HUES64 (cell line): ENCODE data around the gene GOPC.

Source experiments
- H3K27ac ChIP-seq: 2 replicates; pipeline ENCODE4 v1.7.0; 2013; ENCODE audit warnings: low read depth, low read length, inconsistent platforms
- H3K27me3 ChIP-seq: 2 replicates; pipeline ENCODE4 v1.6.1; 2013; ENCODE audit warnings: mild to moderate bottlenecking, low read length; ENCODE audit not compliant: insufficient read depth
- H3K36me3 ChIP-seq: 2 replicates; pipeline ENCODE4 v1.6.1; 2013; ENCODE audit warnings: mild to moderate bottlenecking, low read length; ENCODE audit not compliant: insufficient read depth
- H3K4me1 ChIP-seq: 2 replicates; pipeline ENCODE4 v1.6.1; 2013; ENCODE audit warnings: mild to moderate bottlenecking, low read length, moderate library complexity; ENCODE audit not compliant: insufficient read depth
- H3K4me3 ChIP-seq: 2 replicates; pipeline ENCODE4 v1.5.1; 2013; ENCODE audit warnings: mild to moderate bottlenecking, low read length, moderate library complexity
- H3K9ac ChIP-seq: 2 replicates; pipeline ENCODE4 v1.6.1; 2013; ENCODE audit warnings: mild to moderate bottlenecking, low read depth, low read length
- H3K9me3 ChIP-seq: 2 replicates; pipeline ENCODE4 v1.6.1; 2013; ENCODE audit warnings: low read depth, low read length; ENCODE audit not compliant: insufficient read depth
- WGBS: fragments of 150-250, 120-280 bp; methylation state at CpG from one replicate; pipeline ENCODE4 v1.1.7; 2013; ENCODE audit warnings: missing lambda C conversion rate; 5-methylcytosine and 5-hydroxymethylcytosine counted together

The GOPC gene

GRCh38 chr6:117547688-117548621, 54.4 kb downstream of the GOPC start:
- H3K4me1 ChIP-seq = peaks cover 30% of the 10 kb centered on the region
- H3K4me3 ChIP-seq = no peak overlapping the region
- no peaks in the 10 kb centered on the region for H3K27me3 ChIP-seq
- H3K27ac ChIP-seq = peak overlapping the region; percentile 30; the same call in 1 of the 2 replicates
- H3K9ac ChIP-seq = no peak overlapping the region
- H3K36me3 ChIP-seq = peaks cover 15% of the 10 kb centered on the region; the same call in 1 of the 2 replicates
- H3K9me3 ChIP-seq = no peaks in the 10 kb centered on the region
- WGBS = 95% methylated on average over 64 of the region's 64 CpGs

- no peak overlapping the region for H3K27ac ChIP-seq
- 94% methylated on average over 5 of the region's 5 CpGs for WGBS
Observed at GRCh38 chr6:117546674-117547073, 55.6 kb downstream of the GOPC start.

GRCh38 chr6:117545161-117545595, 57.1 kb downstream of the GOPC start:
- peaks cover 18% of the 10 kb centered on the region for H3K4me1 ChIP-seq
- no peaks in the 10 kb centered on the region for H3K9me3 ChIP-seq
- H3K27ac ChIP-seq = no peak overlapping the region
- WGBS = 94% methylated on average over 4 of the region's 4 CpGs
- H3K36me3 ChIP-seq = peaks cover 30% of the 10 kb centered on the region
- H3K27me3 ChIP-seq = no peaks in the 10 kb centered on the region
- H3K4me3 ChIP-seq = no peak overlapping the region
- no peak overlapping the region for H3K9ac ChIP-seq

More at GRCh38 chr6:117546674-117547073, 55.6 kb downstream of the GOPC start:
- H3K9me3 ChIP-seq = no peaks in the 10 kb centered on the region
- peaks cover 24% of the 10 kb centered on the region for H3K4me1 ChIP-seq
- no peak overlapping the region for H3K9ac ChIP-seq
- H3K27me3 ChIP-seq = no peaks in the 10 kb centered on the region
- peaks cover 15% of the 10 kb centered on the region for H3K36me3 ChIP-seq
- no peak overlapping the region for H3K4me3 ChIP-seq

GRCh38 chr6:117544716-117545115, 57.6 kb downstream of the GOPC start:
- no peak overlapping the region for H3K4me3 ChIP-seq
- peaks cover 30% of the 10 kb centered on the region for H3K36me3 ChIP-seq
- H3K4me1 ChIP-seq = peaks cover 14% of the 10 kb centered on the region
- no peaks in the 10 kb centered on the region for H3K9me3 ChIP-seq
- no peak overlapping the region for H3K9ac ChIP-seq
- no peak overlapping the region for H3K27ac ChIP-seq
- no peaks in the 10 kb centered on the region for H3K27me3 ChIP-seq
- WGBS = 92% methylated on average over 3 of the region's 3 CpGs

GRCh38 chr6:117542493-117542892, 59.8 kb downstream of the GOPC start:
- Histone ChIP-seq H3K27ac (no peak overlapping the region), H3K36me3 (peaks cover 37% of the 10 kb centered on the region), H3K9me3 (no peaks in the 10 kb centered on the region), H3K27me3 (no peaks in the 10 kb centered on the region), H3K9ac (no peak overlapping the region), H3K4me3 (no peak overlapping the region), H3K4me1 (no peaks in the 10 kb centered on the region)
- WGBS = 91% methylated on average over 3 of the region's 3 CpGs

GRCh38 chr6:117540670-117541069, 61.6 kb downstream of the GOPC start:
- H3K27me3 ChIP-seq = no peaks in the 10 kb centered on the region
- no peaks in the 10 kb centered on the region for H3K4me1 ChIP-seq
- H3K9me3 ChIP-seq = no peaks in the 10 kb centered on the region
- WGBS = 95% methylated on average over 8 of the region's 8 CpGs
- H3K4me3 ChIP-seq = no peak overlapping the region
- H3K27ac ChIP-seq = no peak overlapping the region
- H3K9ac ChIP-seq = no peak overlapping the region
- peaks cover 35% of the 10 kb centered on the region for H3K36me3 ChIP-seq

- Histone ChIP-seq H3K4me3 (no peak overlapping the region), H3K9me3 (no peaks in the 10 kb centered on the region), H3K36me3 (peaks cover 26% of the 10 kb centered on the region), H3K27me3 (no peaks in the 10 kb centered on the region), H3K27ac (no peak overlapping the region), H3K9ac (no peak overlapping the region), H3K4me1 (no peaks in the 10 kb centered on the region)
- 95% methylated on average over 9 of the region's 9 CpGs for WGBS
Observed at GRCh38 chr6:117538615-117539014, 63.7 kb downstream of the GOPC start.

GRCh38 chr6:117536317-117536716, 66.0 kb downstream of the GOPC start:
- Histone ChIP-seq H3K4me1 (no peaks in the 10 kb centered on the region), H3K9ac (no peak overlapping the region), H3K36me3 (peaks cover 22% of the 10 kb centered on the region), H3K27ac (no peak overlapping the region), H3K4me3 (no peak overlapping the region), H3K9me3 (no peaks in the 10 kb centered on the region), H3K27me3 (no peaks in the 10 kb centered on the region)
- 88% methylated on average over 4 of the region's 4 CpGs for WGBS

GRCh38 chr6:117534974-117535373, 67.3 kb downstream of the GOPC start:
- Histone ChIP-seq H3K4me3 (no peak overlapping the region), H3K27ac (no peak overlapping the region), H3K9ac (no peak overlapping the region), H3K27me3 (no peaks in the 10 kb centered on the region), H3K36me3 (peaks cover 11% of the 10 kb centered on the region), H3K4me1 (no peaks in the 10 kb centered on the region; the same call in 1 of the 2 replicates), H3K9me3 (no peaks in the 10 kb centered on the region)
- WGBS = 87% methylated on average over 3 of the region's 3 CpGs

GRCh38 chr6:117533775-117534174, 68.5 kb downstream of the GOPC start:
- 96% methylated on average over 4 of the region's 4 CpGs for WGBS
- no peaks in the 10 kb centered on the region for H3K9me3 ChIP-seq
- H3K36me3 ChIP-seq = peaks cover 5% of the 10 kb centered on the region
- no peak overlapping the region for H3K4me3 ChIP-seq
- no peaks in the 10 kb centered on the region; the same call in 1 of the 2 replicates for H3K4me1 ChIP-seq
- no peak overlapping the region for H3K9ac ChIP-seq
- H3K27me3 ChIP-seq = no peaks in the 10 kb centered on the region
- no peak overlapping the region for H3K27ac ChIP-seq

GRCh38 chr6:117531809-117532725, 70.2 kb downstream of the GOPC start:
- no peak overlapping the region for H3K27ac ChIP-seq
- H3K36me3 ChIP-seq = no peaks in the 10 kb centered on the region
- H3K4me3 ChIP-seq = no peak overlapping the region
- H3K27me3 ChIP-seq = no peaks in the 10 kb centered on the region
- no peaks in the 10 kb centered on the region; the same call in 1 of the 2 replicates for H3K4me1 ChIP-seq
- H3K9me3 ChIP-seq = no peaks in the 10 kb centered on the region
- WGBS = 93% methylated on average over 5 of the region's 5 CpGs
- no peak overlapping the region for H3K9ac ChIP-seq
